HEK293 (cell line): ENCODE measurements around the gene TM2D1.

Experiments used
- ZBTB7A ChIP-seq: fragments of 450-650 bp; formaldehyde crosslinking; IDR thresholded peaks from 2 replicates; pipeline ENCODE4 v1.5.1; 2016; ENCODE audit warnings: low read depth, missing biosample characterization, missing genetic modification characterization
- ZNF146 ChIP-seq: fragments of 450-650 bp; formaldehyde crosslinking; IDR thresholded peaks from 2 replicates; pipeline ENCODE4 v1.5.1; 2016; ENCODE audit warnings: missing biosample characterization, missing genetic modification characterization
- ZNF529 ChIP-seq: fragments of 450-650 bp; formaldehyde crosslinking; IDR thresholded peaks from 2 replicates; pipeline ENCODE4 v1.5.1; 2017; ENCODE audit warnings: missing genetic modification characterization, missing biosample characterization; ENCODE audit not compliant: insufficient replicate concordance
- ZNF544 ChIP-seq: fragments of 450-650 bp; formaldehyde crosslinking; IDR thresholded peaks from 2 replicates; pipeline ENCODE4 v1.5.0; 2017; ENCODE audit warnings: missing biosample characterization, missing genetic modification characterization
- TF ChIP-seq, protein P1 (sequence below): fragments of 450-650 bp; formaldehyde crosslinking; IDR thresholded peaks from 2 replicates; pipeline ENCODE4 v1.5.1; 2016; ENCODE audit warnings: missing biosample characterization, missing genetic modification characterization

DNA sequence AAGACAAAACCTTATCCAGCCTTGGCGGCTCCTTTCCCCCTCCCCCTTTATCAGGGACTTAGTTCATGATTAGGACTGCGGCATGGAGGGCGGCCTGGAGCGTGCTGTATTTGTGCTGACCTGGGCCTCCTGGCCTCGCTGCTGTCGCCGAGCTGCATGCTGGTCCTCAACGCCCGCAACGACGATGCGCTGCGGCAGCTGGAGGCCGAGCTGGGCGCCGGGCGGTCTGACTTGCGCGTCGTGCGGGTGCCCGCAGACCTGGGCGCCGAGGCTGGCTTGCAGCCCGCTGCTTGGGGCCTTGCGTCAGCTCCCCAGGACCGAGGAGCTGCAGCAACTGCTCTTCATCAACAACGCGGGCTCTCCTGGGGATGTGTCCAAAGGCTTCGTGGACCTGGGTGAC, 70.9 kb downstream of the TM2D1 start:
- TF ChIP-seq ZBTB7A (tag by site-specific recombination) (no peak), ZNF529 (tag by site-specific recombination) (no peak), ZNF146 (tag by site-specific recombination) (no peak), ZNF544 (tag by site-specific recombination) (no peak)
- TF ChIP-seq, protein P1, sequence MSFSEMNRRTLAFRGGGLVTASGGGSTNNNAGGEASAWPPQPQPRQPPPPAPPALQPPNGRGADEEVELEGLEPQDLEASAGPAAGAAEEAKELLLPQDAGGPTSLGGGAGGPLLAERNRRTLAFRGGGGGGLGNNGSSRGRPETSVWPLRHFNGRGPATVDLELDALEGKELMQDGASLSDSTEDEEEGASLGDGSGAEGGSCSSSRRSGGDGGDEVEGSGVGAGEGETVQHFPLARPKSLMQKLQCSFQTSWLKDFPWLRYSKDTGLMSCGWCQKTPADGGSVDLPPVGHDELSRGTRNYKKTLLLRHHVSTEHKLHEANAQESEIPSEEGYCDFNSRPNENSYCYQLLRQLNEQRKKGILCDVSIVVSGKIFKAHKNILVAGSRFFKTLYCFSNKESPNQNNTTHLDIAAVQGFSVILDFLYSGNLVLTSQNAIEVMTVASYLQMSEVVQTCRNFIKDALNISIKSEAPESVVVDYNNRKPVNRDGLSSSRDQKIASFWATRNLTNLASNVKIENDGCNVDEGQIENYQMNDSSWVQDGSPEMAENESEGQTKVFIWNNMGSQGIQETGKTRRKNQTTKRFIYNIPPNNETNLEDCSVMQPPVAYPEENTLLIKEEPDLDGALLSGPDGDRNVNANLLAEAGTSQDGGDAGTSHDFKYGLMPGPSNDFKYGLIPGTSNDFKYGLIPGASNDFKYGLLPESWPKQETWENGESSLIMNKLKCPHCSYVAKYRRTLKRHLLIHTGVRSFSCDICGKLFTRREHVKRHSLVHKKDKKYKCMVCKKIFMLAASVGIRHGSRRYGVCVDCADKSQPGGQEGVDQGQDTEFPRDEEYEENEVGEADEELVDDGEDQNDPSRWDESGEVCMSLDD (tag by site-specific recombination): no peak
